Hepatocyte (in vitro differentiated cells): Measurements from ENCODE around the gene CDK17. TPM values are rescaled to one million over a fixed set of nuclear protein-coding genes. Genes with fewer than 3 reads are reported as not detected.

Source experiments
- DNase-seq: peaks from one replicate; pipeline ENCODE4 v3.0.0-alpha.2; 2016; ENCODE audit warnings: low spot score
- H2AFZ ChIP-seq: fragments of 200-600 bp; sonication (generic); 2 replicates; pipeline ENCODE4 v1.6.0; 2016; ENCODE audit warnings: antibody characterized with exemption, mild to moderate bottlenecking
- H3K27ac ChIP-seq: fragments of 200-600 bp; sonication (generic); 2 replicates; pipeline ENCODE4 v1.5.1; 2016; ENCODE audit warnings: mild to moderate bottlenecking
- H3K27me3 ChIP-seq: fragments of 200-600 bp; sonication (generic); 2 replicates; pipeline ENCODE4 v1.6.1; 2016
- H3K36me3 ChIP-seq: fragments of 200-600 bp; sonication (generic); replicated peaks from 2 replicates; pipeline ENCODE4 v1.5.1; 2016; ENCODE audit warnings: low read depth; ENCODE audit not compliant: insufficient read depth
- H3K4me1 ChIP-seq: fragments of 200-600 bp; sonication (generic); 2 replicates; pipeline ENCODE4 v1.5.1; 2016; ENCODE audit warnings: mild to moderate bottlenecking, moderate library complexity; ENCODE audit not compliant: insufficient read depth
- H3K4me2 ChIP-seq: fragments of 200-600 bp; sonication (generic); 2 replicates; pipeline ENCODE4 v1.6.0; 2016
- H3K4me3 ChIP-seq: fragments of 200-600 bp; sonication (generic); 2 replicates; pipeline ENCODE4 v1.5.1; 2016; ENCODE audit warnings: mild to moderate bottlenecking
- H3K79me2 ChIP-seq: fragments of 200-600 bp; sonication (generic); 2 replicates; pipeline ENCODE4 v1.6.0; 2017; ENCODE audit warnings: mild to moderate bottlenecking
- H3K9me2 ChIP-seq: fragments of 200-600 bp; sonication (generic); replicated peaks from 2 replicates; pipeline ENCODE4 v1.6.0; 2017; ENCODE audit warnings: mild to moderate bottlenecking; ENCODE audit not compliant: insufficient read depth
- H3K9me3 ChIP-seq: fragments of 200-600 bp; sonication (generic); 2 replicates; pipeline ENCODE4 v1.5.1; 2016; ENCODE audit warnings: low read depth, mild to moderate bottlenecking
- H4K20me1 ChIP-seq: fragments of 200-600 bp; sonication (generic); 2 replicates; pipeline ENCODE4 v1.6.0; 2016; ENCODE audit warnings: mild to moderate bottlenecking; ENCODE audit not compliant: insufficient read depth, poor library complexity, severe bottlenecking
- CTCF ChIP-seq: fragments of 200-600 bp; sonication (generic); IDR thresholded peaks from 2 replicates; pipeline ENCODE4 v1.5.1; 2016; ENCODE audit warnings: antibody characterized with exemption, mild to moderate bottlenecking; ENCODE audit not compliant: poor library complexity
- EZH2 ChIP-seq: fragments of 200-600 bp; sonication (generic); IDR thresholded peaks from 2 replicates; pipeline ENCODE4 v1.6.1; 2016; ENCODE audit warnings: antibody characterized with exemption, mild to moderate bottlenecking, borderline replicate concordance
- EZH2phosphoT487 ChIP-seq: fragments of 200-600 bp; sonication (generic); IDR thresholded peaks from one replicate; pipeline ENCODE4 v1.6.1; 2018; ENCODE audit warnings: antibody characterized with exemption, mild to moderate bottlenecking, low read depth, moderate library complexity; ENCODE audit not compliant: unreplicated experiment, severe bottlenecking
- WGBS: methylation state at CpG from one replicate; pipeline ENCODE4 v1.1.6; 2016; ENCODE audit warnings: low lambda C conversion rate; ENCODE audit errors: missing lambda C conversion rate; 5-methylcytosine and 5-hydroxymethylcytosine counted together
- polyA plus RNA-seq: library from polyadenylated mRNA; unstranded; fragments of >200 nt; fragmentation: Nextera tagmentation; extraction: Ambion mirVana; gene quantifications from 2 replicates; pipeline ENCODE4 v1.2.1, GENCODE V29; 2016
- total RNA-seq: library from RNA; depleted of rRNA; stranded (reverse); fragments of >200 nt; gene quantifications from 2 replicates; pipeline ENCODE4 v1.2.3, GENCODE V29; 2014

Gene CDK17
- total and polyA plus RNA-seq, 2 experiments from 2014 or later, result 13.8 to 33.1 TPM

GRCh38 chr12:96375170-96375569 is 25.1 kb downstream of the CDK17 start:
- Histone ChIP-seq H3K27ac (no peak overlapping the region), H3K4me3 (no peak overlapping the region), H3K9me2 (no peaks in the 10 kb centered on the region), H3K27me3 (no peaks in the 10 kb centered on the region), H4K20me1 (peaks cover 17% of the 10 kb centered on the region), H3K4me2 (no peak overlapping the region), H2AFZ (no peak overlapping the region), H3K4me1 (peaks cover 5% of the 10 kb centered on the region), H3K9me3 (no peaks in the 10 kb centered on the region), H3K36me3 (no peaks in the 10 kb centered on the region), H3K79me2 (peaks cover 97% of the 10 kb centered on the region)
- TF ChIP-seq CTCF (no peak), EZH2 (no peak), EZH2phosphoT487 (no peak)
- DNase-seq, result no peak

DNA sequence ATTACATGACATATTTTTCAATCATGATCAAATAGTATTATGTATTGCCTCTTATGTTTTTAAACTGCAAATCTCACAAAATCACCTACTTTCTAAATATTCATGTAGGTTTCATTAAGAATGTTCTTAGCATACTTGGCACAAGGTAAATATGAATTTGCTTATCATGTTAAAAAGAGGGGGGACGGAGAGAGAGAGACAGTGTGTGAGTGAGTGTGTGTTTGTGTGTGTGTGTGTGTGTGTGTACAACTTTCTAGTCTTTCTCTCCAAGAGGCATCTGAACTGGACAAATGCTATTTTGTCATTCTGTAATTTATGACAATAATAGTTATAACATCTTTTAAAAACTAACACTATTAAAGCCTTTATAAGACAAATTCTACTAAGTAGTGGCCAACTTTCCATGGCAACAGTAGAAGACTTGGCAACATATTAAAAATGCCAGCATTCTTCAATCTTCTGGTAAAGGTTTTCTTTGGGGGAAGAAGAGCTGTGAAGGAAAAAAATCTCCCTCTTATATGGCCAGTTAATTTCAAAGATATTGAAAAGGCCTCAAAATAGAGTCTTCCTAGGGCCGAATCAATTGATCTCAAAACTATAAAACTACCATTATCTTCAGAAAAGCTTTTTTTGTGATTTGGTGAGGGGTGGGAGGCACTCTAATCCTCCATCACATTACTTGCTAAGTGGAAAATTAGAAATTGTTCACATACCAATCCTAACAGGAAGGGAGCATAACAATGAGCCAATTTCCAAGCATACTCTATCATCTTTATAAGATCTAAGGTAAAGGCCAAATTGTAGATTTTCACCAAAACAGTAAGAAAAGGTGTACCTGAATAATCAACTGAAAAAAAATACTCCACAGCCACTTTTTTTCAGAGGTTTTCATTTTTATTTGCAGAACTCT is 28.2 kb downstream of the CDK17 start:
- Histone ChIP-seq H4K20me1 (peaks cover 17% of the 10 kb centered on the region), H3K27me3 (no peaks in the 10 kb centered on the region), H3K4me3 (no peak overlapping the region), H3K36me3 (no peaks in the 10 kb centered on the region), H2AFZ (no peak overlapping the region), H3K9me3 (no peaks in the 10 kb centered on the region), H3K27ac (no peak overlapping the region), H3K9me2 (no peaks in the 10 kb centered on the region), H3K4me1 (peaks cover 5% of the 10 kb centered on the region), H3K79me2 (peaks cover 97% of the 10 kb centered on the region), H3K4me2 (no peak overlapping the region)
- WGBS, result 93% methylated on average over 2 of the region's 2 CpGs
- no peak for DNase-seq
- no peak for TF ChIP-seq EZH2

GRCh38 chr12:96371138-96371789 is 29.0 kb downstream of the CDK17 start:
- no peak overlapping the region for H2AFZ ChIP-seq
- no peak for TF ChIP-seq EZH2phosphoT487
- no peak for TF ChIP-seq EZH2
- no peak for TF ChIP-seq CTCF
- H3K9me3 ChIP-seq, result no peaks in the 10 kb centered on the region
- peaks cover 4% of the 10 kb centered on the region for H3K4me1 ChIP-seq
- DNase-seq, result no peak
- H3K9me2 ChIP-seq, result no peaks in the 10 kb centered on the region
- H3K27me3 ChIP-seq, result no peaks in the 10 kb centered on the region
- H4K20me1 ChIP-seq, result peaks cover 11% of the 10 kb centered on the region
- H3K27ac ChIP-seq, result no peak overlapping the region
- 75% methylated on average over 5 of the region's 5 CpGs for WGBS
- no peak overlapping the region for H3K4me2 ChIP-seq
- peaks cover 97% of the 10 kb centered on the region for H3K79me2 ChIP-seq
- H3K4me3 ChIP-seq, result no peak overlapping the region
- H3K36me3 ChIP-seq, result no peaks in the 10 kb centered on the region

DNA sequence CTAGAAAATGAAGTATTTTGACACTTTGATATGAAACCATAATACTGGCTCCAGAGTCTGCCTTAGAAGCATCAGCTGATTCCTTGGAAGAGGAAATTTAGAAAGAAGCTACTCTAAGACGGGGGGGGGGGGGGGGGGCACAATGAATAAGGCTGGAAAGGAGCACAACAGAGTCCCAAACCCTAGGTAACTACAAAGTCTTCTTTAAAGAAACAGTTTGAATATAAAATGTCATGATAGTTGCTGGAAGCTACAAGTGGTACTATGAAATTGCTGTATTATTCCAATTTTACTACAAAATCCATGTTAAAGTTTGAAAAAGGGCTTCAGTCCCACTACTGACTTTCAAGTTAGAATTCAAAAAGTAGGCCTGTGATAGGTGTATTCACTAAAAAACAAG is 31.6 kb downstream of the CDK17 start:
- Histone ChIP-seq H2AFZ (no peak overlapping the region), H3K79me2 (peaks cover 96% of the 10 kb centered on the region), H3K27me3 (no peaks in the 10 kb centered on the region), H4K20me1 (peaks cover 9% of the 10 kb centered on the region), H3K9me2 (no peaks in the 10 kb centered on the region), H3K4me1 (no peaks in the 10 kb centered on the region), H3K4me3 (no peak overlapping the region), H3K27ac (no peak overlapping the region), H3K36me3 (no peaks in the 10 kb centered on the region), H3K9me3 (no peaks in the 10 kb centered on the region), H3K4me2 (no peak overlapping the region)
- no peak for DNase-seq
- 100% methylated on average over 1 of the region's 1 CpG for WGBS
- no peak for TF ChIP-seq EZH2
- TF ChIP-seq EZH2phosphoT487, result no peak
- no peak for TF ChIP-seq CTCF
